ENCODE data around the gene CISD2. TPM values are rescaled to one million over a fixed set of nuclear protein-coding genes. Genes with fewer than 3 reads are reported as not detected.

Gene CISD2
- total and polyA plus RNA-seq, 2 experiments from 2014 or later = 34.1 to 102 TPM

DNA sequence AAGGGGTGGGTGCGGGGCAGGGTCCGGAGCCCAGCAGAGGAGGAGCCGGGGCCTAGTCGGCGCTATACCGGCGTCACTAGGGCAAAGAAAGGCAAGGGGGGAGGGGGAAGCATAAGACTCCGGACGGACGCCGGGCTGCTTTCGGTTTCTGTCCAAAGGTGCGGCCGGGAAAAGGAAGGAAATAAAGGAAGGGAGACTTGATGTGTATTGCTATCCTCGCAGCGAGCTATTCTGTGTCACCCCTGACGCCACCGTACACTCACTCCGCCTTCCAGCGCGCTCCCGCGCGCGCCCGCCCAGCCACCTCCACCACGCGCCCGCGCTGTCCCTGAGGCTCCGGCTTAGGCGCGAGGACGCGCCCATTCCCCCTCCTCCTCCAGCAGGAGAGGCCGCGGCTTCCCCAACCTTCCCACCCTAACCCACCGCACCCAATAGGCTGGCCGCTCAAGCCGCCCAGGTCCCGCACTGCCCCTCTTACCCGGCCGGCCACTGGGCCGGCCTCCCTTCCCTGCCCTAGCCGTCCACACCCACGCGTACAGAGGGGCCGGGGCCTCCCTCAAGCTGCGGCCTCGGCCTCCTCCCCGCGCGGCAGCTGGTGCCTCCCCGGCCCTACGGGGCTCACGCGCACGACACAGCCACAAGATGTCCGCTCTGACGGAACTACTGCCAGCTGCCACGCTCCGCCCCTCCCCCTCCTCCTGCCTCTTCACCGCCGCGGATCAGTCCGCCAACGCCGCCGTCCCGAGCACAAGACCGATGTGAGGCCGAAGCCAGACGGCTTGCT, 41.7 kb upstream of the CISD2 start, which contains the start of gene UBE2D3:
UBE2D3 (minus strand) TSS at position 662 of the 784 bp plus-strand sequence. CDS start 1,043 bp downstream, outside the sequence.
- H2AFZ ChIP-seq = no peak within 1 kb of the TSS
- H3K79me2 ChIP-seq (replicated peaks; ENCODE audit: insufficient read depth) = peaks cover 66% of the 10 kb centered on the region
- ATAC-seq = peak; percentile 40

DNA sequence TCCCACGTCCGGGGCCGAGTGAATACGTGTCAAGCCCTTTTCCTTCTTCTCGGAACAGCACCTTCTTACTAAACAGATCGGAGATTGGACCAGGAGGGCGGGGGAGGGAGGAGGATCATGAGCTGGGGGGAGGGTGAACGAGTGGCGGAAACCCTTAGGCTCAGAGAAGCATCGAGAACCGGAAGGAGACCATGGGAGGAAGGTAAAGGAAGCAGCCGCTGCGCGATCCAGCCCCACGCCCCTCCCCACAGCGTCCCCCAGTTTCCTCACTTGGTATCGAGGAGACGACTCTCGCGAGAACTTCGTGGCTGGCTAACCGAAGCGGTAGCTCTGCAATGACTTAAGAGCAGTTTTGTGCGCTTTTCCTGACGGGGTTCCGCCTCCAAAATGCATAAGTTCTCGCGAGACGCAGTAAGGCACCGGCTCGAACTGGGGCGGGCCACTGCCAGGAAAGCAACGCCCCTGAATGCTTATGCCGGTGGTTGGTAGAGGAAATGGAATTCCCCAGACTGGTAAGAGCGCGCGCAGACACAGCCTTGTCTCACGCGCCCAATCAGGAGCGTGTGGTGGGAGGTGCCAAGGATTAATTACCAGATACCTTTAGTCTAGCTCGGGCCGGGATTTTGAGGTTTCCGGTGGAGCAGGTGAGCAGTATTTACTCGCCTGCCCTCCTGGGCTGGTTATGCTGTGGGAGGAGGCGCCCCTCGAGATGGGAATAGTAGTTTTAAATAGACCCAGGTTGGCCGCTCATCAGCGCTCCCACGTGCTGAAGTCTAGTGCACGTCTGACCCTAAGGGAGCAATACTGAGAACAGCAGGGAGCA, 40.9 kb upstream of the CISD2 start:
- Histone ChIP-seq H2AFZ (no peak overlapping the region), H3K79me2 (replicated peaks; ENCODE audit: insufficient read depth) (peaks cover 58% of the 10 kb centered on the region), H3K4me3 (peak overlapping the region; percentile 84), H3F3A (replicated peaks; ENCODE audit: low read depth) (peaks cover 4% of the 10 kb centered on the region; the same call in 1 of the 2 replicates), H3K4me1 (ENCODE audit: insufficient read depth) (peaks cover 56% of the 10 kb centered on the region), H3K27me3 (ENCODE audit: insufficient read depth) (no peaks in the 10 kb centered on the region), H3K9me2 (ENCODE audit: insufficient read depth) (no peaks in the 10 kb centered on the region), H3K36me3 (ENCODE audit: insufficient read depth) (no peaks in the 10 kb centered on the region; the same call in 1 of the 2 replicates), H3K27ac (ENCODE audit: low read depth) (peak overlapping the region; percentile 100), H3K4me2 (peak overlapping the region; percentile 75), H4K20me1 (replicated peaks; ENCODE audit: insufficient read depth) (peaks cover 20% of the 10 kb centered on the region)
- Mint-ChIP-seq H3K27ac (no peak overlapping the region), H3K4me1 (peaks cover 35% of the 10 kb centered on the region), H3K36me3 (ENCODE audit: low read depth) (peaks cover 10% of the 10 kb centered on the region; the same call in 2 of the 3 replicates), H3K4me3 (no peak overlapping the region), H3K27me3 (ENCODE audit: insufficient read depth, low read depth, poor library complexity) (peaks cover 13% of the 10 kb centered on the region), H3K9me3 (no peaks in the 10 kb centered on the region)
- peak; percentile 100 for DNase-seq (ENCODE audit: low spot score)
- peak; percentile 76 for ATAC-seq
- TF ChIP-seq, protein P1, sequence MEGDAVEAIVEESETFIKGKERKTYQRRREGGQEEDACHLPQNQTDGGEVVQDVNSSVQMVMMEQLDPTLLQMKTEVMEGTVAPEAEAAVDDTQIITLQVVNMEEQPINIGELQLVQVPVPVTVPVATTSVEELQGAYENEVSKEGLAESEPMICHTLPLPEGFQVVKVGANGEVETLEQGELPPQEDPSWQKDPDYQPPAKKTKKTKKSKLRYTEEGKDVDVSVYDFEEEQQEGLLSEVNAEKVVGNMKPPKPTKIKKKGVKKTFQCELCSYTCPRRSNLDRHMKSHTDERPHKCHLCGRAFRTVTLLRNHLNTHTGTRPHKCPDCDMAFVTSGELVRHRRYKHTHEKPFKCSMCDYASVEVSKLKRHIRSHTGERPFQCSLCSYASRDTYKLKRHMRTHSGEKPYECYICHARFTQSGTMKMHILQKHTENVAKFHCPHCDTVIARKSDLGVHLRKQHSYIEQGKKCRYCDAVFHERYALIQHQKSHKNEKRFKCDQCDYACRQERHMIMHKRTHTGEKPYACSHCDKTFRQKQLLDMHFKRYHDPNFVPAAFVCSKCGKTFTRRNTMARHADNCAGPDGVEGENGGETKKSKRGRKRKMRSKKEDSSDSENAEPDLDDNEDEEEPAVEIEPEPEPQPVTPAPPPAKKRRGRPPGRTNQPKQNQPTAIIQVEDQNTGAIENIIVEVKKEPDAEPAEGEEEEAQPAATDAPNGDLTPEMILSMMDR (conservative IDR thresholded peaks at IDR 0.05; ENCODE audit: low read depth in 2 of 2) = 0 out of 4 replicates have a peak, but pooled peaks of 1 of the 2 experiments have one; percentile 9
- TF ChIP-seq CREB1 (CRISPR knock-in tag; IDR thresholded peaks at IDR 0.05; ENCODE audit: low read depth) (no peak; the same call in 1 of the 2 replicates), NANOG (IDR thresholded peaks at IDR 0.05; ENCODE audit: borderline replicate concordance) (no peak), ZNF114 (CRISPR knock-in tag; IDR thresholded peaks at IDR 0.05) (no peak), EZH2 (IDR thresholded peaks at IDR 0.05; ENCODE audit: low read depth, unreplicated experiment) (no peak)

More for the DNA sequence above, 41.7 kb upstream of the CISD2 start, which contains the start of gene UBE2D3:
- H3K27me3 Mint-ChIP-seq (ENCODE audit: insufficient read depth, low read depth, poor library complexity) = peaks cover 11% of the 10 kb centered on the region
- H3K27me3 ChIP-seq (ENCODE audit: insufficient read depth) = no peaks in the 10 kb centered on the region
- peak; percentile 90 for DNase-seq (ENCODE audit: low spot score)
- peak within 1 kb of the TSS; percentile 75 for H3K4me2 ChIP-seq
- H3K36me3 Mint-ChIP-seq (ENCODE audit: low read depth) = peaks cover 15% of the 10 kb centered on the region; the same call in 2 of the 3 replicates
- H4K20me1 ChIP-seq (replicated peaks; ENCODE audit: insufficient read depth) = peaks cover 26% of the 10 kb centered on the region
- peaks cover 4% of the 10 kb centered on the region; the same call in 1 of the 2 replicates for H3F3A ChIP-seq (replicated peaks; ENCODE audit: low read depth)
- H3K4me3 Mint-ChIP-seq = no peak within 1 kb of the TSS
- peak within 1 kb of the TSS; percentile 84 for H3K4me3 ChIP-seq
- H3K27ac Mint-ChIP-seq = no peak within 1 kb of the TSS
- no peaks in the 10 kb centered on the region for H3K9me3 Mint-ChIP-seq
- no peaks in the 10 kb centered on the region; the same call in 1 of the 2 replicates for H3K36me3 ChIP-seq (ENCODE audit: insufficient read depth)
- H3K27ac ChIP-seq (ENCODE audit: low read depth) = peak within 1 kb of the TSS; percentile 100
- H3K9me2 ChIP-seq (ENCODE audit: insufficient read depth) = no peaks in the 10 kb centered on the region
- TF ChIP-seq NANOG (IDR thresholded peaks at IDR 0.05; ENCODE audit: borderline replicate concordance) (no peak), ETS1 (IDR thresholded peaks at IDR 0.05) (no peak), EZH2phosphoT487 (IDR thresholded peaks at IDR 0.05; ENCODE audit: unreplicated experiment) (no peak), CREB1 (CRISPR knock-in tag; IDR thresholded peaks at IDR 0.05; ENCODE audit: low read depth) (peak; percentile 76), POLR2AphosphoS5 (IDR thresholded peaks at IDR 0.05; ENCODE audit: low read depth) (peak; percentile 85)
- TF ChIP-seq, protein P1 (conservative IDR thresholded peaks at IDR 0.05; ENCODE audit: low read depth in 2 of 2) = peak in 1 of 2 experiments; percentile 40; a peak in 2 of 4 replicates
- peaks cover 37% of the 10 kb centered on the region for H3K4me1 Mint-ChIP-seq
- peaks cover 53% of the 10 kb centered on the region for H3K4me1 ChIP-seq (ENCODE audit: insufficient read depth)
